ENCODE data around the gene SYT17. TPM values are rescaled to one million over a fixed set of nuclear protein-coding genes. Genes with fewer than 3 reads are reported as not detected.

Gene SYT17
- total RNA-seq, 1 donor from 2014 or later: 13.3 TPM

DNA sequence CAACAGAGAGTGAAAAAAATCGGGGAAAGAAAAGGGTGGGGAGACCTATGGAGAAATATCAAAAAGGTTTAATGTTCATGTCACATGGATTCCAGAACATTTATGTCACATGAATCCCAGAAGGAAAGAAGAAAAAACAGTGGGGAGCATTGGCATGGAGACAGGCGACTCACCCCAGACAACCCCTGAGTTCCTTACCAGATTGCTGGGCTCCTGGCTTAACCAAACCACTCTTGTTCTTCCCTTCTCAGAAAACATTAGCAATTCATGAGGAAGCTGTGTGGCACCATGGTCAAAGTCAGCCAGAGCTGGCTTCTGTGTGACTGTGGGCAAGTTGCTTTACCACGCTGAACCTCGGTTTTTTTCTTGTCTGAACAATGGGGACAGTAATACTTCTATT, 67.8 kb downstream of the SYT17 start:
- Histone ChIP-seq H3K4me3 (no peak overlapping the region), H3K36me3 (no peaks in the 10 kb centered on the region), H3K4me1 (no peaks in the 10 kb centered on the region), H3K9me3 (peaks cover 10% of the 10 kb centered on the region), H3K27ac (no peak overlapping the region), H3K27me3 (no peaks in the 10 kb centered on the region)
- no peak for DNase-seq (ENCODE audit: extremely low spot score in 2 of 2)
- TF ChIP-seq, protein P1, sequence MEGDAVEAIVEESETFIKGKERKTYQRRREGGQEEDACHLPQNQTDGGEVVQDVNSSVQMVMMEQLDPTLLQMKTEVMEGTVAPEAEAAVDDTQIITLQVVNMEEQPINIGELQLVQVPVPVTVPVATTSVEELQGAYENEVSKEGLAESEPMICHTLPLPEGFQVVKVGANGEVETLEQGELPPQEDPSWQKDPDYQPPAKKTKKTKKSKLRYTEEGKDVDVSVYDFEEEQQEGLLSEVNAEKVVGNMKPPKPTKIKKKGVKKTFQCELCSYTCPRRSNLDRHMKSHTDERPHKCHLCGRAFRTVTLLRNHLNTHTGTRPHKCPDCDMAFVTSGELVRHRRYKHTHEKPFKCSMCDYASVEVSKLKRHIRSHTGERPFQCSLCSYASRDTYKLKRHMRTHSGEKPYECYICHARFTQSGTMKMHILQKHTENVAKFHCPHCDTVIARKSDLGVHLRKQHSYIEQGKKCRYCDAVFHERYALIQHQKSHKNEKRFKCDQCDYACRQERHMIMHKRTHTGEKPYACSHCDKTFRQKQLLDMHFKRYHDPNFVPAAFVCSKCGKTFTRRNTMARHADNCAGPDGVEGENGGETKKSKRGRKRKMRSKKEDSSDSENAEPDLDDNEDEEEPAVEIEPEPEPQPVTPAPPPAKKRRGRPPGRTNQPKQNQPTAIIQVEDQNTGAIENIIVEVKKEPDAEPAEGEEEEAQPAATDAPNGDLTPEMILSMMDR (IDR thresholded peaks at IDR 0.05): no peak
- TF ChIP-seq POLR2A (IDR thresholded peaks at IDR 0.05) (no peak), POLR2AphosphoS5 (IDR thresholded peaks at IDR 0.05; ENCODE audit: insufficient read depth in 1 of 2, low read depth in 1 of 2) (no peak)
- intact Hi-C loops (cut with DNase I): no loop called here

DNA sequence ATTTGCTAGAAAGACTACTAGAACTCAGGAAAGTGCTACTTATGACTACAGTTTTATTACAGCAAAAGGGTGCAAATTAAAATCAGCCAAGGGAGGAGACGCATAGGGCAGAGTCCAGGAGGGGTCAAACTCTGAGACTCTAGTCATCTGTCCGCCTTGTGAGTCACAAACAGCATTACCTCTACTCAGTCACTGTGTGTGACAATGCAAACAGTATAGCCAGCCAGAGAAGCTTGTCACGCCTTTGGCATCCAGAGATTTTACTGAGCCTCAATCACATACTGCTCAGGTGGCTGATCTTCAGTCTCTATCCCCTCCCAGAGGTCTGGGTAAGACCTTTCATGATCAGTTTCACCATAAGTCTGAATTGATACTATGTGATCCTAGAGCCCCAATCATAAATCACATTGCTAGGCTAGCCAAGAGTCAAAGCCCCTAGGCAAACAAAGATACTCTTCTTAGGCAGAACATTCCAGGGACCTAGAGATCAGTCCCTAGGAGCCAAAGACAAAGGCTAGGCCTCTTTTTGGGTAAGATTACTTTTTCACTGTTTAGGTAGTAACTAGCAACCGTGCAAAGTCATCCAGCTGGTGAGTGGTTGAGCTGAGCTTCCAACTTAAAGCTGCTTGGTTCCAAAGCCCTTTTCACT, 68.6 kb downstream of the SYT17 start:
- no peaks in the 10 kb centered on the region for H3K36me3 ChIP-seq
- intact Hi-C loops (cut with DNase I): no loop called here
- no peak overlapping the region for H3K4me3 ChIP-seq
- no peaks in the 10 kb centered on the region for H3K27me3 ChIP-seq
- TF ChIP-seq POLR2AphosphoS5 (IDR thresholded peaks at IDR 0.05; ENCODE audit: insufficient read depth in 1 of 2, low read depth in 1 of 2) (no peak), POLR2A (IDR thresholded peaks at IDR 0.05) (no peak)
- TF ChIP-seq, protein P1 (IDR thresholded peaks at IDR 0.05): no peak
- no peaks in the 10 kb centered on the region for H3K4me1 ChIP-seq
- DNase-seq (ENCODE audit: extremely low spot score in 2 of 2): no peak
- peaks cover 10% of the 10 kb centered on the region for H3K9me3 ChIP-seq
- no peak overlapping the region for H3K27ac ChIP-seq

DNA sequence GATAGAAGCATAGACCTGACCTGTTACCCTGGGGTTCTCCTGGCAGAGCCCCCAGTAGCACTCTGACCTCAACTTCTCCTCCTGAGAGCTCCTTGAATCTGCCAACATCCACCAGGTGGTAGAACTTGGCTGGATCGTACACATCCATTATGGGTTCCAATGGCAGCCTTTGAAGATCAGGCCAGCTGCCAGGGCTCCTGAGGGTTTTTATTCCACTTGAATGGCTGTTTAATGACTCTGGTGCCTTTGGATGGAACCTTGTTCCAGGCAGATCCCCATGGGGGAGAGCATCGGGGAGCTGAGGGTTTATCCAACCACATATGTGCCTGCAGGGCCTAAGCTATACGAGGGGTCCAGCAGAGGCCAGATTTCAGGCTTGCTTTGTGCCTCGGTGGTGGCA, 70.4 kb downstream of the SYT17 start:
- Histone ChIP-seq H3K9me3 (peaks cover 10% of the 10 kb centered on the region), H3K36me3 (no peaks in the 10 kb centered on the region), H3K4me1 (no peaks in the 10 kb centered on the region), H3K27ac (no peak overlapping the region), H3K27me3 (no peaks in the 10 kb centered on the region), H3K4me3 (no peak overlapping the region)
- DNase-seq (ENCODE audit: extremely low spot score in 2 of 2): no peak
- TF ChIP-seq, protein P1 (IDR thresholded peaks at IDR 0.05): no peak
- TF ChIP-seq POLR2AphosphoS5 (IDR thresholded peaks at IDR 0.05; ENCODE audit: insufficient read depth in 1 of 2, low read depth in 1 of 2) (no peak), POLR2A (IDR thresholded peaks at IDR 0.05) (no peak)
- intact Hi-C loops (cut with DNase I): no loop called here

DNA sequence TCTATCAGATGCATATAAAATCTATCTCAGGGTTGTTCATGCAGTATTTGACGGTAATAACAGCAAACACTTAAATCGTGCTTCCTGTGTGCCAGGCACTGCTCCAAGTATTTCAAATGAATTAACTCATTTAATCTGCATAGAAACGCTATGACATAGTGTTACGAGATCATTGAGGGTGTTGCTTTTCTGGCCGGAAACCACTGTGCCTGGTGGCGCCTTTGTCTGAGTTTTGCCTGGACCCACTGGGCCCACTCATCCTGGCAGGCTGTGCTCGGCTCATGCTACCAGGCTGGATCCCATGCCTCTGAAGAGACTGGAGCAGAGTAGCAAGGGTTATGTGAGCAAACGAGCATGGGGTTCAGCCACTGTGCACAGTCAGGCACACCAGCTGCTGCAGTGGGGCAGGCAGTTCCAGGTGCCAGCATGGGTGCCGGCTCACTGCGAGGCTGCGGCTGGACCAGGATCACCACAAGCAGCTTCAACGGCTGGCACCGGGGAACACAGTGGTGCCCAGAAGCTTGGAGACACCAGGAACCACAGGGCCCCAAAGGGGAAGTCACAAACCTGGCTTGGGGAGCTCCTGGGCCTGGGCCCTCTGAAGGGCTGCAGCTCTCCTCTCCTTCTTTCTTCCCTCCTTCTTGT, 71.6 kb downstream of the SYT17 start:
- DNase-seq (ENCODE audit: extremely low spot score in 2 of 2): no peak
- no peak overlapping the region for H3K27ac ChIP-seq
- no peaks in the 10 kb centered on the region for H3K4me1 ChIP-seq
- no peak overlapping the region for H3K4me3 ChIP-seq
- no peaks in the 10 kb centered on the region for H3K27me3 ChIP-seq
- TF ChIP-seq, protein P1 (IDR thresholded peaks at IDR 0.05): no peak
- no peak for TF ChIP-seq POLR2A (IDR thresholded peaks at IDR 0.05)
- no peak for TF ChIP-seq POLR2AphosphoS5 (IDR thresholded peaks at IDR 0.05; ENCODE audit: insufficient read depth in 1 of 2, low read depth in 1 of 2)
- peaks cover 10% of the 10 kb centered on the region for H3K9me3 ChIP-seq
- H3K36me3 ChIP-seq: no peaks in the 10 kb centered on the region
- intact Hi-C loops (cut with DNase I): no loop called here

DNA sequence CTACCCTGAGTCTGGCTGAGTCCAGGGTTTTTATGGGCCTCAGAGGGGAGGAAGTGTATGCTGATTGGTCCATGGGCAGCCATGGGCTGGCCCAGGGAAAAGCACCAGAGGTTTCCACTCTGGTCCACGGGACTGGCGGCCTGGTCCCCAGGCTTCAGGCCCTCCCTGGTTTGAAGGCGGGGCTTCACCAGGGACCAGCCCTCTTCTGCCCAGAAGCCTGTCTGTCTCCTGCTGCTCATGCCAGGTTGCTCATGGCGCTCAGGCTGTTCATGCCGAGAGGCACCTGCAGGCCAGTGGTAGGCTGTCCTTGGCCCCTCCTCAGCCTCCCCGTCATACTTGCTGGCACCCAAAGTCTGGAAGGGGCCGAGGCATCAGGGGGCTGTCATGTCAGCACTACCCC, 72.5 kb downstream of the SYT17 start:
- Histone ChIP-seq H3K36me3 (no peaks in the 10 kb centered on the region), H3K4me3 (no peak overlapping the region), H3K9me3 (peaks cover 5% of the 10 kb centered on the region), H3K4me1 (no peaks in the 10 kb centered on the region), H3K27ac (no peak overlapping the region), H3K27me3 (no peaks in the 10 kb centered on the region)
- DNase-seq (ENCODE audit: extremely low spot score in 2 of 2): no peak
- TF ChIP-seq POLR2A (IDR thresholded peaks at IDR 0.05) (no peak), POLR2AphosphoS5 (IDR thresholded peaks at IDR 0.05; ENCODE audit: insufficient read depth in 1 of 2, low read depth in 1 of 2) (no peak)
- TF ChIP-seq, protein P1 (IDR thresholded peaks at IDR 0.05): no peak
- intact Hi-C loops (cut with DNase I): no loop called here

All from vagina (tissue), 2 donors.